SK-N-SH treated with all-trans-retinoic acid at 6 μM for 48 hours (cell line): ENCODE results near the gene TOMM40L.

Source experiments
- ATAC-seq: fragments of 200-7000 bp; cut with Tn5 transposase; 3 replicates; pipeline ENCODE4 v1.9.1; 2020; ENCODE audit warnings: mild to moderate bottlenecking, moderate library complexity
- ARNTL ChIP-seq: fragments of 450-650 bp; formaldehyde crosslinking; IDR thresholded peaks from 2 replicates; pipeline ENCODE4 v1.5.0; 2020; ENCODE audit warnings: low read depth, mild to moderate bottlenecking, moderate library complexity, borderline replicate concordance
- BACH2 ChIP-seq: fragments of 250-450 bp; sonication (Bioruptor Pico); IDR thresholded peaks from 2 replicates; pipeline ENCODE4 v1.9.0; 2021; ENCODE audit warnings: mild to moderate bottlenecking, borderline replicate concordance
- CREB5 ChIP-seq: fragments of 250-450 bp; sonication (Bioruptor Pico); IDR thresholded peaks from 2 replicates; pipeline ENCODE4 v1.5.1; 2020; ENCODE audit warnings: low read depth, mild to moderate bottlenecking, moderate library complexity
- CSDC2 ChIP-seq: fragments of 250-450 bp; sonication (Bioruptor Pico); IDR thresholded peaks from 2 replicates; pipeline ENCODE4 v1.5.0; 2020; ENCODE audit warnings: mild to moderate bottlenecking, moderate library complexity
- CSRNP3 ChIP-seq: fragments of 250-450 bp; sonication (Bioruptor Pico); IDR thresholded peaks from 2 replicates; pipeline ENCODE4 v1.5.1; 2021; ENCODE audit warnings: mild to moderate bottlenecking, moderate library complexity
- ESRRG ChIP-seq: fragments of 250-450 bp; sonication (Bioruptor Pico); IDR thresholded peaks from 2 replicates; pipeline ENCODE4 v1.6.1; 2021; ENCODE audit warnings: mild to moderate bottlenecking
- GLIS3 ChIP-seq: fragments of 250-450 bp; sonication (Bioruptor Pico); IDR thresholded peaks from 2 replicates; pipeline ENCODE4 v1.5.0; 2020; ENCODE audit warnings: mild to moderate bottlenecking, moderate library complexity
- ISL1 ChIP-seq: fragments of 250-450 bp; sonication (Bioruptor Pico); IDR thresholded peaks from 2 replicates; pipeline ENCODE4 v2.1.2; 2022; ENCODE audit warnings: mild to moderate bottlenecking, moderate library complexity
- OSR1 ChIP-seq: fragments of 250-450 bp; sonication (Bioruptor Pico); IDR thresholded peaks from 2 replicates; pipeline ENCODE4 v1.8.0; 2022; ENCODE audit warnings: moderate library complexity, mild to moderate bottlenecking, inconsistent platforms
- PATZ1 ChIP-seq: fragments of 250-450 bp; sonication (Bioruptor Pico); IDR thresholded peaks from 2 replicates; pipeline ENCODE4 v1.8.0; 2020; ENCODE audit warnings: mild to moderate bottlenecking, moderate library complexity, borderline replicate concordance
- POU6F1 ChIP-seq: fragments of 250-450 bp; sonication (Bioruptor Pico); IDR thresholded peaks from 2 replicates; pipeline ENCODE4 v1.8.0; 2021; ENCODE audit warnings: low read depth, mild to moderate bottlenecking, moderate library complexity, borderline replicate concordance
- RARB ChIP-seq: fragments of 250-450 bp; sonication (Bioruptor Pico); IDR thresholded peaks from 2 replicates; pipeline ENCODE4 v1.8.0; 2021; ENCODE audit warnings: mild to moderate bottlenecking, moderate library complexity
- SNAI2 ChIP-seq: fragments of 250-450 bp; sonication (Bioruptor Pico); IDR thresholded peaks from 2 replicates; pipeline ENCODE4 v1.5.0; 2020; ENCODE audit warnings: mild to moderate bottlenecking, moderate library complexity
- TCF4 ChIP-seq: fragments of 250-450 bp; sonication (Bioruptor Pico); IDR thresholded peaks from 2 replicates; pipeline ENCODE4 v1.8.0; 2021; ENCODE audit warnings: mild to moderate bottlenecking, moderate library complexity, borderline replicate concordance
- TOX ChIP-seq: fragments of 250-450 bp; sonication (Bioruptor Pico); IDR thresholded peaks from 2 replicates; pipeline ENCODE4 v1.8.0; 2021; ENCODE audit warnings: mild to moderate bottlenecking, moderate library complexity, borderline replicate concordance
- TSHZ2 ChIP-seq: fragments of 250-450 bp; sonication (Bioruptor Pico); IDR thresholded peaks from 2 replicates; pipeline ENCODE4 v1.5.0; 2020; ENCODE audit warnings: mild to moderate bottlenecking, moderate library complexity
- ZC3H10 ChIP-seq: fragments of 250-450 bp; sonication (Bioruptor Pico); IDR thresholded peaks from 2 replicates; pipeline ENCODE4 v1.5.1; 2021; ENCODE audit warnings: mild to moderate bottlenecking, moderate library complexity
- ZFP3 ChIP-seq: fragments of 250-450 bp; sonication (Bioruptor Pico); IDR thresholded peaks from 2 replicates; pipeline ENCODE4 v1.5.0; 2020; ENCODE audit warnings: mild to moderate bottlenecking, moderate library complexity
- ZFP30 ChIP-seq: fragments of 450-650 bp; formaldehyde crosslinking; IDR thresholded peaks from 2 replicates; pipeline ENCODE4 v1.5.0; 2022; ENCODE audit warnings: mild to moderate bottlenecking, moderate library complexity
- ZNF565 ChIP-seq: fragments of 450-650 bp; formaldehyde crosslinking; conservative IDR thresholded peaks from 2 replicates; pipeline ENCODE4 v1.5.0; 2020; ENCODE audit warnings: low read depth, mild to moderate bottlenecking, moderate library complexity
- ZNF8 ChIP-seq: fragments of 450-650 bp; formaldehyde crosslinking; IDR thresholded peaks from 2 replicates; pipeline ENCODE4 v1.5.0; 2020; ENCODE audit warnings: mild to moderate bottlenecking, moderate library complexity

TOMM40L gene

GRCh38 chr1:161229896-161230295 lies 4.0 kb downstream of the TOMM40L start:
- no peak for TF ChIP-seq TOX (CRISPR knock-in tag)
- TF ChIP-seq ZFP30 (CRISPR knock-in tag), result no peak
- TF ChIP-seq TCF4 (CRISPR knock-in tag), result no peak
- no peak for TF ChIP-seq ZNF8
- no peak for TF ChIP-seq BACH2 (CRISPR knock-in tag)
- no peak for TF ChIP-seq ESRRG (CRISPR knock-in tag)
- TF ChIP-seq ZFP3 (CRISPR knock-in tag), result no peak
- TF ChIP-seq TSHZ2 (CRISPR knock-in tag), result no peak
- TF ChIP-seq GLIS3, result no peak
- no peak for TF ChIP-seq OSR1 (CRISPR knock-in tag)
- no peak for TF ChIP-seq CSDC2
- TF ChIP-seq ZC3H10, result no peak
- no peak for TF ChIP-seq POU6F1 (CRISPR knock-in tag)
- no peak for TF ChIP-seq PATZ1
- no peak for TF ChIP-seq ARNTL
- TF ChIP-seq CREB5, result no peak
- no peak for TF ChIP-seq SNAI2
- TF ChIP-seq CSRNP3, result no peak
- no peak for TF ChIP-seq ISL1 (CRISPR knock-in tag)
- ATAC-seq, result no peak

- TF ChIP-seq RARB (CRISPR knock-in tag) (no peak), GLIS3 (no peak), TCF4 (CRISPR knock-in tag) (no peak), CSRNP3 (no peak), ZNF565 (no peak), PATZ1 (no peak), ZFP30 (CRISPR knock-in tag) (no peak), CREB5 (no peak), OSR1 (CRISPR knock-in tag) (no peak)
- ATAC-seq, result no peak
These were observed 4.9 kb downstream of the TOMM40L start for GRCh38 chr1:161230762-161231161.
